H1 (cell line): ENCODE measurements around the gene FCGR3B. TPM values are rescaled to one million over a fixed set of nuclear protein-coding genes. Genes with fewer than 3 reads are reported as not detected.
"Not testable (repeated sequence)": the region's sequence is repeated elsewhere in the genome, so short reads cannot be mapped to it uniquely, and the experiment has no call there.

Experiments
- CTCF ChIA-PET: fragments of 300-600 bp; sonication (Branson Sonifier 250); formaldehyde crosslinking; loops from one replicate; lab custom pipeline; 2021; ENCODE audit not compliant: partially characterized antibody; lab: Charles Lee
- POLR2A ChIA-PET: fragments of 300-600 bp; sonication (Branson Sonifier 250); formaldehyde crosslinking; loops from one replicate; lab custom pipeline; 2021; ENCODE audit warnings: inconsistent platforms; ENCODE audit not compliant: partially characterized antibody; lab: Charles Lee
- DNase-seq, 2 experiments: peaks; one replicate each; pipeline versions ENCODE4 v3.0.0 to v3.0.0-alpha.2; 2010 to 2022; ENCODE audit warnings: low spot score in 2 of 2, low read depth in 1 of 2, mixed read lengths in 1 of 2
- FAIRE-seq: peaks from 2 replicates; lab custom pipeline; 2011; peaks lifted over from hg19 to GRCh38; lab: Jason Lieb, UNC
- H2AFZ ChIP-seq: 2 replicates; pipeline ENCODE4 v1.8.1; 2012; ENCODE audit warnings: low read length, inconsistent platforms
- H2AK5ac ChIP-seq: 2 replicates; pipeline ENCODE4 v1.6.1; 2013; ENCODE audit warnings: low read depth, low read length
- H2BK120ac ChIP-seq: replicated peaks from 2 replicates; pipeline ENCODE3; 2013; ENCODE audit warnings: low read depth, low read length, inconsistent platforms
- H2BK12ac ChIP-seq: 2 replicates; pipeline ENCODE4 v1.6.1; 2013; ENCODE audit warnings: low read depth, low read length
- H2BK15ac ChIP-seq: 2 replicates; pipeline ENCODE4 v1.6.1; 2013; ENCODE audit warnings: low read length
- H2BK20ac ChIP-seq: 2 replicates; pipeline ENCODE4 v1.6.1; 2013; ENCODE audit warnings: low read length
- H2BK5ac ChIP-seq: 2 replicates; pipeline ENCODE4 v1.6.1; 2013; ENCODE audit warnings: low read depth, low read length
- H3K14ac ChIP-seq: 2 replicates; pipeline ENCODE4 v1.6.1; 2013; ENCODE audit warnings: inconsistent platforms; ENCODE audit not compliant: insufficient read length
- H3K18ac ChIP-seq: 2 replicates; pipeline ENCODE4 v1.6.1; 2013; ENCODE audit warnings: low read length; ENCODE audit errors: extremely low read depth
- H3K23ac ChIP-seq: 2 replicates; pipeline ENCODE4 v1.6.1; 2013; ENCODE audit warnings: inconsistent platforms; ENCODE audit not compliant: insufficient read length
- H3K23me2 ChIP-seq: 2 replicates; pipeline ENCODE4 v1.6.1; 2013; ENCODE audit warnings: low read depth, low read length
- H3K27ac ChIP-seq: 2 replicates; pipeline ENCODE4 v1.6.1; 2011; ENCODE audit warnings: low read depth, low read length, inconsistent platforms
- H3K27me3 ChIP-seq, 4 experiments: replicated peaks in 1 of 4; 1 replicate in 1 of 4; 2 replicates in 3 of 4; pipeline versions ENCODE4 v1.6.1 to v1.8.1; 2011 to 2013; ENCODE audit warnings: low read length in 3 of 4, mild to moderate bottlenecking in 3 of 4, inconsistent platforms in 2 of 4, mixed read lengths in 2 of 4, moderate library complexity in 1 of 4; ENCODE audit not compliant: control insufficient read depth in 3 of 4, insufficient read depth in 3 of 4; ENCODE audit errors: extremely low read depth in 1 of 4
- H3K36me3 ChIP-seq, 4 experiments: 2 replicates each; pipeline versions ENCODE4 v1.6.1 to v1.8.1; 2011 to 2013; ENCODE audit warnings: mild to moderate bottlenecking in 4 of 4, low read length in 3 of 4, moderate library complexity in 2 of 4, control low read depth in 1 of 4, inconsistent platforms in 1 of 4; ENCODE audit not compliant: insufficient read depth in 4 of 4, control insufficient read depth in 2 of 4
- H3K4ac ChIP-seq: replicated peaks from 2 replicates; pipeline ENCODE3; 2013; ENCODE audit warnings: low read length, low read depth, mixed read lengths, inconsistent platforms; ENCODE audit not compliant: insufficient read length
- H3K4me1 ChIP-seq, 4 experiments: replicated peaks in 1 of 4; 1 replicate in 1 of 4; 2 replicates in 3 of 4; pipeline versions ENCODE4 v1.6.1 to v1.8.1; 2011 to 2013; ENCODE audit warnings: low read length in 3 of 4, inconsistent platforms in 2 of 4, mixed read lengths in 1 of 4; ENCODE audit not compliant: insufficient read depth in 4 of 4, control insufficient read depth in 3 of 4
- H3K4me2 ChIP-seq, 2 experiments: 2 replicates each; pipeline versions ENCODE4 v1.6.1 to v1.8.1; 2011 to 2013; ENCODE audit warnings: low read depth in 2 of 2, low read length in 2 of 2, control low read depth in 1 of 2, inconsistent platforms in 1 of 2, mild to moderate bottlenecking in 1 of 2; ENCODE audit not compliant: insufficient read depth in 1 of 2
- H3K4me3 ChIP-seq, 4 experiments: fragments of 200-600, 300-600 bp in 1 of 4; sonication (generic), shearing (Covaris generic), sonication (Bioruptor Twin) in 1 of 4; 2 replicates each; pipeline versions ENCODE4 v1.5.1 to v1.8.1; 2011 to 2016; ENCODE audit warnings: low read length in 4 of 4, low read depth in 3 of 4, control low read depth in 2 of 4, inconsistent platforms in 2 of 4, mild to moderate bottlenecking in 2 of 4, mixed read lengths in 1 of 4, moderate library complexity in 1 of 4; ENCODE audit not compliant: insufficient read depth in 2 of 4; ENCODE audit errors: extremely low read depth in 1 of 4
- H3K56ac ChIP-seq: replicated peaks from 2 replicates; pipeline ENCODE3; 2013; ENCODE audit warnings: low read depth, mild to moderate bottlenecking, mixed read lengths, low read length, inconsistent platforms; ENCODE audit not compliant: insufficient read length
- H3K79me1 ChIP-seq: 2 replicates; pipeline ENCODE4 v1.6.1; 2013; ENCODE audit warnings: low read depth, low read length, control low read depth
- H3K79me2 ChIP-seq, 2 experiments: 2 replicates each; pipeline versions ENCODE4 v1.6.1 to v1.8.1; 2012 to 2013; ENCODE audit warnings: low read length in 2 of 2, mild to moderate bottlenecking in 2 of 2, inconsistent platforms in 1 of 2; ENCODE audit not compliant: insufficient read depth in 2 of 2, control insufficient read depth in 1 of 2
- H3K9ac ChIP-seq, 4 experiments: replicated peaks in 1 of 4; 1 replicate in 1 of 4; 2 replicates in 3 of 4; pipeline versions ENCODE4 v1.6.1 to v1.8.1; 2011 to 2013; ENCODE audit warnings: low read depth in 3 of 4, low read length in 3 of 4, control low read depth in 2 of 4, mild to moderate bottlenecking in 2 of 4, moderate library complexity in 2 of 4, inconsistent platforms in 1 of 4; ENCODE audit errors: extremely low read depth in 1 of 4
- H3K9me3 ChIP-seq, 2 experiments: 2 replicates each; pipeline versions ENCODE4 v1.6.1 to v1.8.1; 2012 to 2013; ENCODE audit warnings: mild to moderate bottlenecking in 2 of 2, moderate library complexity in 2 of 2, control low read depth in 1 of 2, inconsistent platforms in 1 of 2, low read depth in 1 of 2, low read length in 1 of 2, mixed read lengths in 1 of 2; ENCODE audit not compliant: insufficient read depth in 2 of 2
- H4K20me1 ChIP-seq, 2 experiments: replicated peaks in 1 of 2; 2 replicates each; pipeline versions ENCODE3 to v1.8.1; 2011 to 2013; ENCODE audit warnings: inconsistent platforms in 2 of 2, low read length in 2 of 2, mild to moderate bottlenecking in 1 of 2; ENCODE audit not compliant: insufficient read depth in 2 of 2, control insufficient read depth in 1 of 2
- H4K5ac ChIP-seq: 2 replicates; pipeline ENCODE4 v1.6.1; 2013; ENCODE audit warnings: low read length, low read depth, mixed read lengths, inconsistent platforms; ENCODE audit not compliant: insufficient read length
- H4K8ac ChIP-seq: 2 replicates; pipeline ENCODE4 v1.8.0; 2013; ENCODE audit warnings: mild to moderate bottlenecking, moderate library complexity, low read length, inconsistent platforms; ENCODE audit not compliant: insufficient read depth; ENCODE audit errors: extremely low read depth
- H4K91ac ChIP-seq: replicated peaks from 2 replicates; pipeline ENCODE3; 2013; ENCODE audit warnings: low read length, mixed read lengths, inconsistent platforms; ENCODE audit not compliant: insufficient read length
- KDM1A ChIP-seq: fragments of 200-600, 300-600 bp; sonication (generic); IDR thresholded peaks from 2 replicates; pipeline ENCODE4 v1.7.1; 2016; ENCODE audit warnings: mild to moderate bottlenecking, low read length, borderline replicate concordance
- WGBS, 2 experiments: shearing (Covaris generic) in 1 of 2; methylation state at CpG; one replicate each; pipeline versions ENCODE4 v1.1.6 to v1.1.7; 2013 to 2015; ENCODE audit warnings: low lambda C conversion rate in 2 of 2, mixed read lengths in 2 of 2, inconsistent platforms in 1 of 2, low coverage in 1 of 2, missing lambda C conversion rate in 1 of 2; ENCODE audit not compliant: insufficient replicate concordance in 2 of 2, insufficient coverage in 1 of 2, insufficient read length in 1 of 2; ENCODE audit errors: extremely low coverage in 1 of 2, missing lambda C conversion rate in 1 of 2; 5-methylcytosine and 5-hydroxymethylcytosine counted together
- polyA plus RNA-seq, 7 experiments: library from polyadenylated mRNA; depleted of rRNA in 3 of 7; stranded (reverse) in 5 of 7; unstranded in 2 of 7; fragments of >200 nt in 5 of 7; fragments of 200-250 nt in 2 of 7; gene quantifications; 1 replicate in 5 of 7; 2 replicates in 1 of 7; 4 replicates in 1 of 7; pipeline versions ENCODE4 v1.2.1 to v1.2.3, GENCODE V29; 2011 to 2013; ENCODE audit warnings: missing spikeins in 2 of 7, mixed read lengths in 2 of 7
- total RNA-seq: library from RNA; stranded (reverse); fragmentation: NEBNext Ultra II Directional; extraction: Animal tissue kit (Norgen Biotek cat#: 25700); gene quantifications from 2 replicates; pipeline ENCODE4 v1.2.1, GENCODE V29; 2021

Gene FCGR3B
- total and polyA plus RNA-seq, 2 of the 8 experiments (the other 6 are each of a cell fraction or from before 2014, with no cell fraction given), result not detected

DNA sequence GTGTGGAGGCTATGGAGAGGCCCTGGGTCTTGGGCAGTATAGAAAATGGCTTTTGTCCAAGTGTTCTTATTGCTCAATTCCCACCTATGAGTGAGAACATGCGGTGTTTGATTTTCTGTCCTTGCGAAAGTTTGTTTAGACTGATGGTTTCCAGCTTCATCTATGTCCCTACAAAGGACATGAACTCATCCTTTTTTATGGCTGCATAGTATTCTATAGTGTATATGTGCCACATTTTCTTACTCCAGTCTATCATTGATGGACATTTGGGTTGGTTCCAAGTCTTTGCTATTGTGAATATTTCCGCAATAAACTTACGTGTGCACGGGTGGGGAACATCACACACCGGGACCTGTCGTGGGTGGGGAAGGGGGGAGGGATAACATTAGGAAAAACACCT is 10.6 kb downstream of the FCGR3B start:
- H3K27ac ChIP-seq, H2BK20ac ChIP-seq, H2BK120ac ChIP-seq, H4K20me1 ChIP-seq, H3K4ac ChIP-seq, H2BK5ac ChIP-seq, H3K9ac ChIP-seq, H4K5ac ChIP-seq, H3K4me1 ChIP-seq, H2AFZ ChIP-seq, H3K23me2 ChIP-seq, CTCF ChIA-PET, H4K8ac ChIP-seq, H3K56ac ChIP-seq, H3K27me3 ChIP-seq, H3K36me3 ChIP-seq, H3K79me2 ChIP-seq, H4K91ac ChIP-seq, H3K79me1 ChIP-seq, H2BK12ac ChIP-seq, H3K18ac ChIP-seq, DNase-seq, H2BK15ac ChIP-seq, FAIRE-seq, H3K14ac ChIP-seq, H3K23ac ChIP-seq: not testable (repeated sequence)
- 89% methylated on average over 7 of the region's 7 CpGs; no CpG with 5 or more reads in 1 of the 2 experiments for WGBS, 2 experiments
- Histone ChIP-seq H3K4me3 (peak overlapping the region in 2 of 4 experiments; percentile 63 to 89; a peak in 3 of 8 replicates), H3K9me3 (peaks cover 0 to 14% of the 10 kb centered on the region in 2 experiments; a peak in 1 of 4 replicates), H3K4me2 (peak overlapping the region; percentile 72 to 88)
- POLR2A ChIA-PET, result interaction anchor here (1.2 to 1.8 kb wide), 2 partner anchors 8 to 88 kb away, joined by 3 to 7 read pairs; no protein-coding TSS in a partner anchor
- TF ChIP-seq KDM1A, result 0 out of 2 replicates have a peak, but pooled peaks have one; percentile 68
- TF ChIP-seq, all 59 proteins: peak for 1; not testable (repeated sequence) for 58
- H2AK5ac ChIP-seq, result not testable (repeated sequence)
